ENCODE measurements around the gene KLHL29.

Gene KLHL29

DNA sequence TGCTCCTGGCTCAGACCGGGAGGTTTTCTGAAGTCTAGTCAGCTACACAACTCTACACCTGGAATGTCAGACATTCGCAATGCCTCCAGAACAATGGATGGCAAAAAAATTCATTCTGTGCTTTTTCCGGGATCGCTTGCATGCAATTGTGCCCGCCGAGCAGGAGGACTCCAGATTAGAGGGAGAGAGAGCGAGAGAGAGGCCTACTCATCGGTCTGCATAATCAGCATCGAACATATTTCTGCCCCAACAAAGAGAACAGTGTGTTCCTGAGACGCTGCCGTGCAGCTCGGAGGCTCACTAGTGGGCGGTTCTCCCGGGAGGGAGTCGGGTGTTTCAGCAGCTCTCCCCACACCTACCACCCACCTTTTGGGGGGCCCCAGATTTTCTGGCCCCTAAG is 117.1 kb downstream of the KLHL29 start:
- H3K27me3 ChIP-seq (ENCODE audit: control insufficient read depth, insufficient read depth, low read length) = no peaks in the 10 kb centered on the region
- H3K4me1 ChIP-seq (ENCODE audit: control insufficient read depth, insufficient read depth, low read length) = peaks cover 12% of the 10 kb centered on the region
- no peak overlapping the region for H3K27ac ChIP-seq (ENCODE audit: low read depth, low read length)
- H3K4me3 ChIP-seq (ENCODE audit: low read length) = no peak overlapping the region
- H3K9ac ChIP-seq (ENCODE audit: low read length) = no peak overlapping the region
- no peaks in the 10 kb centered on the region for H3K36me3 ChIP-seq (ENCODE audit: control insufficient read depth, insufficient read depth, low read length)

- Histone ChIP-seq H3K27ac (ENCODE audit: low read depth, low read length) (no peak overlapping the region), H3K27me3 (ENCODE audit: control insufficient read depth, insufficient read depth, low read length) (no peaks in the 10 kb centered on the region), H3K36me3 (ENCODE audit: control insufficient read depth, insufficient read depth, low read length) (no peaks in the 10 kb centered on the region), H3K9ac (ENCODE audit: low read length) (no peak overlapping the region), H3K4me3 (ENCODE audit: low read length) (no peak overlapping the region), H3K4me1 (ENCODE audit: control insufficient read depth, insufficient read depth, low read length) (peaks cover 14% of the 10 kb centered on the region)
Observed at GRCh38 chr2:23503097-23503496, 118.1 kb downstream of the KLHL29 start.

GRCh38 chr2:23503682-23504081 is 118.7 kb downstream of the KLHL29 start:
- Histone ChIP-seq H3K36me3 (ENCODE audit: control insufficient read depth, insufficient read depth, low read length) (no peaks in the 10 kb centered on the region), H3K9ac (ENCODE audit: low read length) (no peak overlapping the region), H3K4me1 (ENCODE audit: control insufficient read depth, insufficient read depth, low read length) (peaks cover 14% of the 10 kb centered on the region), H3K4me3 (ENCODE audit: low read length) (no peak overlapping the region), H3K27ac (ENCODE audit: low read depth, low read length) (no peak overlapping the region), H3K27me3 (ENCODE audit: control insufficient read depth, insufficient read depth, low read length) (no peaks in the 10 kb centered on the region)

DNA sequence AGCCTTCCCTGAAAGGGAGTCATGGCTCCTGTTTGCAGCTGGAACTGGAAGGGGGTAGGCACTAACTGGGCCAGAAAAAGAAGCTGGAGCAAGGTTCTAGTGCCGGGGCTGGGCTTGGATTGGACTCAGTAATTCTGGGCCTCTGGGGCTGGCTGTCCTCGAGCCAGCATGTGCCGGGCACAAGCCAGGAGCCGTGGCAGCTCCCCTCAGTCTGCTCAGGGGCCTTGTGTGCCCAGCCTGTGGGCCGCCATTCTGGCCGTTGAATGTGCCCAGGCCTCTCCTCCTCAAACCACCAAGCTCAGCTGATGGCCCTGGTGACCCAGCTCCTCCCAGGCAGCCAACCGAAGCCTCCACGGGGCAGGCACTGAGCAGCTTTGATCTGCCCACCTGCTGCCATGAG is 119.6 kb downstream of the KLHL29 start:
- Histone ChIP-seq H3K4me1 (ENCODE audit: control insufficient read depth, insufficient read depth, low read length) (peaks cover 14% of the 10 kb centered on the region), H3K36me3 (ENCODE audit: control insufficient read depth, insufficient read depth, low read length) (no peaks in the 10 kb centered on the region), H3K27me3 (ENCODE audit: control insufficient read depth, insufficient read depth, low read length) (no peaks in the 10 kb centered on the region), H3K9ac (ENCODE audit: low read length) (no peak overlapping the region), H3K27ac (ENCODE audit: low read depth, low read length) (no peak overlapping the region), H3K4me3 (ENCODE audit: low read length) (no peak overlapping the region)

- no peak overlapping the region for H3K4me3 ChIP-seq (ENCODE audit: low read length)
- H3K27ac ChIP-seq (ENCODE audit: low read depth, low read length) = no peak overlapping the region
- H3K9ac ChIP-seq (ENCODE audit: low read length) = no peak overlapping the region
- H3K27me3 ChIP-seq (ENCODE audit: control insufficient read depth, insufficient read depth, low read length) = no peaks in the 10 kb centered on the region
- H3K4me1 ChIP-seq (ENCODE audit: control insufficient read depth, insufficient read depth, low read length) = peaks cover 14% of the 10 kb centered on the region
- H3K36me3 ChIP-seq (ENCODE audit: control insufficient read depth, insufficient read depth, low read length) = no peaks in the 10 kb centered on the region
Observed at GRCh38 chr2:23505218-23505983, 120.4 kb downstream of the KLHL29 start.

DNA sequence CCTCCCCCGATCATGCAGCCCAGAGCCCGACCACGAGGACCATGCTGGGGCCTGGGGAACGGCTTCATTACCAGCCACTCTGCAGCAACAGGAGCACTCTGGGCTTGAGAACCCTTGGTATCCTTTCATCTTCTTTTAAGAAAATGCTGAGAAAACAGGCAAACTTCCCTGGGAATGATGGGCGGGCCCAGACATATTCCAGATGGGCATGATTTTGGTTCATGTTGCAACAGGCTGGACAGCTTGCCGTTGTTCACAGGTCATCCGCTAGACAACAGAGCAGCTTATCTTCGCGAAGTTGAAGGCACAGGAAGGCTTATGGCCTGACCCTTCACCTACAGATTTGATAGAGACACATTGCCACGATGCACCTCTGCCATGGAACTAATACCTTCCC is 121.0 kb downstream of the KLHL29 start:
- Histone ChIP-seq H3K27ac (ENCODE audit: low read depth, low read length) (no peak overlapping the region), H3K4me3 (ENCODE audit: low read length) (no peak overlapping the region), H3K27me3 (ENCODE audit: control insufficient read depth, insufficient read depth, low read length) (no peaks in the 10 kb centered on the region), H3K9ac (ENCODE audit: low read length) (no peak overlapping the region), H3K4me1 (ENCODE audit: control insufficient read depth, insufficient read depth, low read length) (peaks cover 14% of the 10 kb centered on the region), H3K36me3 (ENCODE audit: control insufficient read depth, insufficient read depth, low read length) (no peaks in the 10 kb centered on the region)

GRCh38 chr2:23506531-23507266 is 121.7 kb downstream of the KLHL29 start:
- Histone ChIP-seq H3K4me1 (ENCODE audit: control insufficient read depth, insufficient read depth, low read length) (peaks cover 14% of the 10 kb centered on the region), H3K9ac (ENCODE audit: low read length) (no peak overlapping the region), H3K4me3 (ENCODE audit: low read length) (no peak overlapping the region), H3K27ac (ENCODE audit: low read depth, low read length) (peak overlapping the region; percentile 29), H3K36me3 (ENCODE audit: control insufficient read depth, insufficient read depth, low read length) (no peaks in the 10 kb centered on the region), H3K27me3 (ENCODE audit: control insufficient read depth, insufficient read depth, low read length) (no peaks in the 10 kb centered on the region)

- Histone ChIP-seq H3K27ac (ENCODE audit: low read depth, low read length) (no peak overlapping the region), H3K36me3 (ENCODE audit: control insufficient read depth, insufficient read depth, low read length) (no peaks in the 10 kb centered on the region), H3K27me3 (ENCODE audit: control insufficient read depth, insufficient read depth, low read length) (no peaks in the 10 kb centered on the region), H3K4me1 (ENCODE audit: control insufficient read depth, insufficient read depth, low read length) (peaks cover 14% of the 10 kb centered on the region), H3K9ac (ENCODE audit: low read length) (no peak overlapping the region), H3K4me3 (ENCODE audit: low read length) (no peak overlapping the region)
Observed at GRCh38 chr2:23507267-23508065, 122.5 kb downstream of the KLHL29 start.

GRCh38 chr2:23508066-23508390 is 123.0 kb downstream of the KLHL29 start:
- no peaks in the 10 kb centered on the region for H3K36me3 ChIP-seq (ENCODE audit: control insufficient read depth, insufficient read depth, low read length)
- no peak overlapping the region for H3K27ac ChIP-seq (ENCODE audit: low read depth, low read length)
- no peaks in the 10 kb centered on the region for H3K27me3 ChIP-seq (ENCODE audit: control insufficient read depth, insufficient read depth, low read length)
- H3K4me3 ChIP-seq (ENCODE audit: low read length) = no peak overlapping the region
- H3K9ac ChIP-seq (ENCODE audit: low read length) = no peak overlapping the region
- H3K4me1 ChIP-seq (ENCODE audit: control insufficient read depth, insufficient read depth, low read length) = peaks cover 18% of the 10 kb centered on the region

GRCh38 chr2:23509103-23509502 is 124.1 kb downstream of the KLHL29 start:
- H3K4me1 ChIP-seq (ENCODE audit: control insufficient read depth, insufficient read depth, low read length) = peaks cover 22% of the 10 kb centered on the region
- no peaks in the 10 kb centered on the region for H3K36me3 ChIP-seq (ENCODE audit: control insufficient read depth, insufficient read depth, low read length)
- H3K4me3 ChIP-seq (ENCODE audit: low read length) = no peak overlapping the region
- H3K9ac ChIP-seq (ENCODE audit: low read length) = no peak overlapping the region
- no peaks in the 10 kb centered on the region for H3K27me3 ChIP-seq (ENCODE audit: control insufficient read depth, insufficient read depth, low read length)
- no peak overlapping the region for H3K27ac ChIP-seq (ENCODE audit: low read depth, low read length)

- Histone ChIP-seq H3K4me1 (ENCODE audit: control insufficient read depth, insufficient read depth, low read length) (peaks cover 29% of the 10 kb centered on the region), H3K27ac (ENCODE audit: low read depth, low read length) (no peak overlapping the region), H3K27me3 (ENCODE audit: control insufficient read depth, insufficient read depth, low read length) (no peaks in the 10 kb centered on the region), H3K4me3 (ENCODE audit: low read length) (no peak overlapping the region), H3K9ac (ENCODE audit: low read length) (no peak overlapping the region), H3K36me3 (ENCODE audit: control insufficient read depth, insufficient read depth, low read length) (no peaks in the 10 kb centered on the region)
Observed at GRCh38 chr2:23509596-23510292, 124.8 kb downstream of the KLHL29 start.

GRCh38 chr2:23510471-23510870 is 125.5 kb downstream of the KLHL29 start:
- Histone ChIP-seq H3K4me3 (ENCODE audit: low read length) (no peak overlapping the region), H3K4me1 (ENCODE audit: control insufficient read depth, insufficient read depth, low read length) (peaks cover 30% of the 10 kb centered on the region), H3K36me3 (ENCODE audit: control insufficient read depth, insufficient read depth, low read length) (no peaks in the 10 kb centered on the region), H3K27me3 (ENCODE audit: control insufficient read depth, insufficient read depth, low read length) (no peaks in the 10 kb centered on the region), H3K27ac (ENCODE audit: low read depth, low read length) (no peak overlapping the region), H3K9ac (ENCODE audit: low read length) (no peak overlapping the region)
